HG02571 (cell line): ENCODE results near the gene ARID1B.

ENCODE experiments used
- ATAC-seq: cut with Tn5 transposase; IDR thresholded peaks from one replicate; pipeline ENCODE4 v1.9.1; 2021; ENCODE audit warnings: mild to moderate bottlenecking, moderate library complexity; ENCODE audit not compliant: unreplicated experiment

ARID1B gene

DNA sequence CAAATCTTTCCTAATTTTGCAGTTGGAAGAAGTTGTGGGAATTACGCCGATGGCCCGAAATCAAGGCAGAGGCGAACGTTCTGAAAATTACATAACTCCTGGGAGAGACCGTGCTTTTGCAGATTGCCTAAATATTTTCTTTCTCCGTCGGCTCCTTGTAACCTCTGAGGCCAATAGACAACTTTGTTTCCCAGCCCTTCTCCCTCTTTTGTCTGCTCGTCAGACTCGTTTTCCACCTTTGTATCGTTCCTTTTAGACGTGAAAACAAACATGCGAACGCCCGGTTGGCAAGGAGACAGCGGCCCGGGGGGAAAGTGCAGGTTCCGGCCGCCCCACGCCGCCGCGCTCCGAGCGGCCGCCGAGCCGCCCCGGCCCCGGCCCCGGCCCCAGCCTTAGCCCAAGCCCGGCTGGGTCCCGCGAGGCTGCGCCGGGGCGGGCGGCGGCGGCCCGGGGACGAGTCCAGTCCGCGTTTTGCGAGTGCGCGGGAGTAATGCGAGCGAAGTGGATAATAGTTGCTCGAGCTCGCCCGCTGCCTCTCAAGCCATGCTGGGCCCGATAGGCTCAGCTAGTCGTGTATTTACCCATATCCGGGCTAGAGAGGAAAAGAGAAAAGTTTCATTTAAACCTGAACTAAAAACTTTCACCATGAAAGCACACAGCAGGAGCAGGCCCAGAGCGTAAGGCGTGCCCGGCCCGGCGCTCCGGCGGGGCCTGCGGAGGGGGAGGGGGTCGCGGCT lies at the start of gene ARID1B:
TSS of gene ARID1B (plus strand) at position 539 of the 737 bp plus-strand sequence. CDS start 303 bp downstream, outside the sequence.
- ATAC-seq: peak; percentile 43

DNA sequence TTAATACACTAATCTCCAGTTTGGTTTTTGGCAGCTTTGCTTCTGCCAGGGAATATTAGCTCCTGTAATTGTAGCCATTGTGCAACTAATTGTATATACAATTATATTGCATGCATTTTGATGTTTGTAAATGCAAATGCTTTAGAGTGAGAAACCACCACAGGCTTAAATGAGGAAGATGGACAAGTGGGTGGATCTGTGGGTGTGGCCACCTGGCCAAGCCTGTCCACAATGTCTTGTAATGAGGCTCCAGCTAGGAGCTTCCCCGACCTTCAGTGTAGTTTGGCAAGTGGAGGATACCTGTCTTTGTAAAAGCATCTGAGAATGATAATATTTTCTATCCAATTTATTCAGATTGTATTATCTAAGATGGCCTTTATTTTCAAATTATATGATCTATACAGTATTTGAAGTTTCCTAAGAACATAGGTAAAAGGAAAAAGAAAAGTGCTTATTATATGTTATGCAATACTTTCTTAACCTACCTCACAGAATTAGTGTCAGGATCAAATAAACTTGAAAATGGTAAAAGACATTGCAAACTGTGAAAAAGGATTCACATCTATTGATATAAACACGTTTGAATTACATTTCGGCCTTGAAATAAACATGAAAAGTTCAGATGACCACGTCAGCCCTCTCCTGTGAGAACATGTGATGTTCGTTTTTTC lies 49.3 kb upstream of the ARID1B start:
- no peak for ATAC-seq

- no peak for ATAC-seq
Observed at GRCh38 chr6:156729248-156729647, 47.9 kb upstream of the ARID1B start.

DNA sequence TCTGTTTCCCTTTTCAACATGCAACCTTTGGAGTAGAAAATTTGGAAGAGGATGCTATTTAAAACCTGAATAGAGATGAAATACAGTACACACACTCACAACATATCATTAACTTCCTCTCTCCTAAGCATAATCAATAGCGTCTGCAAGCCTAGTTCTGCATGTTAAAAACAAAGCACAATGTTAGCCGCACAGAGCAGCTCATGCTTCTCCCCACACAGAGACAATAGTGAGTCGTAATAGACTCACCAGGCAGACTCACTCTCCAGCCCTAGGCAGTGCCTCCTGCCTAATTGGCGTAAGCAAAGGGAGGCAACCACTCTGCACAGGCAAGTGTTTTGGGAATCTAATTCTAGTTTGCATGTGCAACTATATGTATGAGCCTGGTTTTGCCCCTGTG lies 45.8 kb upstream of the ARID1B start:
- no peak for ATAC-seq

- no peak for ATAC-seq
Observed at GRCh38 chr6:156735751-156736150, 41.4 kb upstream of the ARID1B start.

DNA sequence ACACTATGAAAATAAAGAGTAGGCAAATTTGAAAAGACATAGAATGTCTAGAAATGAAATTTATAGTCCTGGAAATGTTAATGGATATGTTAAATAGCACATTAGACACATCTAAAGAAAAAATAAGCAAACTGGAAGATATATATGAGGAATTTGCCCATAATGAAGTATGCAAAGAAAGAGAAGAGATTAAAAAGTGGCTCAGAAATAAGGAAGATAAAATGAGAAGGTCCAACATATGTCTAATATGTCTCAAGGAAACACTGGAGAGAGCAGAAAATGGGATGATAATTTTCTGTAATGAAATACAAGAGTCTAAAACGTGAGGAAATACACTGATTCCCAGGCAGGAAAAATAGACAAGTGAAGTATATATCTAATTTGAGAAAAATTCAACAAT lies 36.6 kb upstream of the ARID1B start:
- ATAC-seq: no peak

DNA sequence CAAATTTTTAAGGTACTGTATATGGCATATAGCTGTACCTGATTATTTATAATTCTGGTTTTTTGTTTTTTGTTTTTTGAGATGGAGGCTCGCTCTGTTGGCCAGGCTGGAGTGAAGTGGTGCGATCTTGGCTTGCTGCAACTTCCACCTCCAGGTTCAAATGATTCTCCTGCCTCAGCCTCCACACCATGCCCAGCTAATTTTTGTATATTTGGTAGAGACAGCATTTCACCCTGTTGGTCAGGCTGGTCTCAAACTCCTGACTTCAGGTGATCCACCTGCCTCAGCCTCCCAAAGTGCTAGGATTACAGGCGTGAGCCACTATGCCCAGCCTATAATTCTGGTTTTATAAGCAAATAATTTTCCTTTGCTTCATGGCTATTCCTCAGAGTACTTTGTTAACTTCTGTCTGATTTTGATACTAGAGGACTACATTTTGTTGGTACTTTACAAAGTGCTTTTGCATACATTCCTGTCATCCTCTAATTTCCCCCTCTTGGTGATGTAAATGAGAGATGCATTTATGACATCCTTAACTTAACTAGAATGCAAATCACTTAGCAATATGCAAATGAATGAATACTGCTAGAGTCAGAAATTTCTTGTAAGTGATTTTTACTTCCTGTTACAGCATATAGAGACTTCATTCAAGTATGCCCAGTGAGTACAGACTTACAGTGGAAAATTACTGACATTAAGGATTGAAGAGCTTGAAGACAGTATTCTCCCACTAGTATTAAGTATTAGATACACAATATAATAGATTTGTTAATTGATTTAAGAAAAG lies 35.7 kb upstream of the ARID1B start:
- ATAC-seq: no peak

GRCh38 chr6:156747715-156748114 lies 29.5 kb upstream of the ARID1B start:
- ATAC-seq: no peak

DNA sequence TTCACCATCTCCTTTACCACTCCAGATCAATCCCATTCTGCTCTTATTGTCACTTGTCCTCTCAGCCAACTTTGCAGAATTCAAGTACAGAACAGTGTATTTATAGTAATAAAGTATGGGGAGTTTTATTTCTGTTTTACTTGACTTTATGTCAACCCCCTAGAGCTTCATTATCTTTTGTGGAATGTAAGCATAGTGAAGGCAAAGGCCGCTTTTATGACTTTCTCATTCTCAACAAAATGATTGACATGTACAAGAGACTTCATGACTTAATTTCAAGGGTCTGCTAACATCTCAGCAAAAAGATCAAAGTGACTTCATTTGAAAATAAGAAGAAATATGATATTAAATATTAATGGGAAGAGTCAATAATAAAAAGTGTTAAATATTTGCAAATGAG lies 28.7 kb upstream of the ARID1B start:
- no peak for ATAC-seq

- peak; percentile 56 for ATAC-seq
Observed at GRCh38 chr6:156752666-156753301, 24.4 kb upstream of the ARID1B start.

DNA sequence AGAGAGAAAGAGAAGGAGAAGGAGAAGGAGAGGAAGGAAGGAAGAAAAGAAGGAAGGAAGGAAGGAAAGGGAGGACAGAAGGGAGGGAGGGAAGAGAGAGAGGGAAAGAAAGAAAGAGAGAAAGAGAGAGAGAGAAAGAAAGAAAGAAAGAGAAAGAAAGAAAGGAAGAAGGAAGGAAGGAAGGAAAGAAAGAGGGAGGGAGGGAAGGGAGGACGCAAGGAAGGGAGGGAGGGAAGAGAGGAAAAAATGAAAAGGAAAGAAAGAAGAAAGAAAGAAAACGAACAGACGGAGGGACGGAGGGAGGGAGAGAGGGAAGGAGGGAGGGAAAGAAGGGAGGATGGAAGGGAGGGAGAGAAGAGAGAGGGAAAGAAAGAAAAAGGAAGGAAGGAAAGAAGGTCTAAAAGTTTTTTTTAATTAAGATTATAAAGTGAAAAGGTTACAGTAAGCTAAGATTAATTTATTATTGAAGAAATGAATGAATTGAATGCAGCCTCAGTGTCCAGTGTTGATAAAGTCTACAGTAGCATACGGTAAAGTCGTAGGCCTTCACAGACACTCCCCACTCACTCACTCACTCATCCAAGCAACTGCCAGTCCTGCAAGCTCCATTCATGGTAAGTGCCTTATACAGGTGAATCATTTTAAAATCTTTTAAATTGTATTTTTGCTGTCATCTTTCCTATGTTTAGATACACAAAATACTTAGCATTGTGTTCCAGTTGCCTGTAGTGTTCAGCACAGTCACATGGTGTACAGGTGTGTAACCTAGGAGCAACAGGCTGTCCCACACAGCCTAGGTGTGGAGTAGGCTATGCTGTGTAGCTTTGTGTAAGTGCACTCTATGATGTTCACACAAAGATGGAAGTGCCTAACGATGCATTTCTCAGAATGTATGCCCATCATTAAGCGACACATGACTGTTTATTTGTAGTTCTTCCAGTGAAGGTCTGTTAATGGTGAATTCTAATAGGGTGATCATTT lies 20.3 kb upstream of the ARID1B start:
- ATAC-seq: no peak

DNA sequence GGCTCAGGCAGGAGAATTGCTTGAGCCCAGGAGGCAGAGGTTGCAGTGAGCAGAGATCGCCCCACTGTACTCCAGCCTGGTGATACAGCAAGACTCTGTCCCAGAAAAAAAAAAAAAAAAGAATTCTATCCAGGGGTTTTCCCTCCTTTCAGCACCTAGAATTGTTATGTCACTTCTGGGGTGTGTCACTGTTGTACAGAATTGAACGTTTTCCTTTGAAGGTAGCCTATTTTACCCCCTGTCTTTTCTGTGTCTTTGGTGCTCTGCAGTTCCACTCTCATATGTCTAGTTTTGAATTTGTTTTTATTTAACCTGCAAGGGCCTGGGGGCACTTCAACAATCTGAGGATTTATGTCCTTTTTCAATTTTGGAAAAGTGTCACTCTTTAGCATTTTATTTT lies 19.3 kb upstream of the ARID1B start:
- ATAC-seq: no peak

DNA sequence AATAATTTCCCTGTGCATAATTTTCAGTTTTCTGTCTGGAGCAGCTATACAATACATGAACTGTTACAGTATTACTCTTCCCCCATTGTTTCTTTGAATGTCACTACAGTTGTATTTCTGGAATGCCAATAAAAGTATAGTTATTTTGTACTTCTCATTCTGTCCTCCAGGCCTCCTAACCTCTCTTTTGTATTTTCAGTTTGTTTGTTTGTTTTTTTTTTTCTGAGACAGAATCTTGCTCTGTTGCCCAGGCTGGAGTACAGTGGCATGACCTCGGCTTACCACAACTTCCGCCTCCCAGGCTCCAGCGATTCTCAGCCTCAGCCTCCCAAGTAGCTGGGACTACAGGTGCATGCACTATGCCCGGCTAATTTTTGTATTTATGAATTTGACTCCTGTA lies 16.8 kb upstream of the ARID1B start:
- no peak for ATAC-seq

GRCh38 chr6:156762547-156762946 lies 14.6 kb upstream of the ARID1B start:
- no peak for ATAC-seq

DNA sequence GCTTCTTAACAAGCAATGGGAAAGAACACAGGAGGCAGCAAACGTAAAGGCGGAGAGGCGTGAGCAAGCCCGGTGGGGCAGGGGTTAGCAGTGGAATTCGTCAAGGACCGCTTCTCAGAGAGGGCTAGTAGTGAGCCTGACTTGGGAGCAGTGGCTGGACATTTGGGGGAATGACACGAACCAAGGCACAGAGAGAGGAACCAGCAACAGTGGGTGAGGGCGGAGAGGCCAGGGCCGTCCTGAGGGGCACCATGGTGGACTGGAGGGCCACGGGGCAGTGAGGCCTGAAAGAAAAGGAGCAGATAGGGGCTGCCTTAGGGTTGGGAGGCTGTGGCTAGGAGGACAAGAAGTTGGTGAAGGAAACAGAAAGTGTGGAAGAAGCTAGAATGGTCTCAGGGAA lies 12.1 kb upstream of the ARID1B start:
- no peak for ATAC-seq

GRCh38 chr6:156767603-156768467 lies 9.3 kb upstream of the ARID1B start:
- ATAC-seq: peak; percentile 86

- no peak for ATAC-seq
Observed at GRCh38 chr6:156771047-156771446, 6.1 kb upstream of the ARID1B start.

DNA sequence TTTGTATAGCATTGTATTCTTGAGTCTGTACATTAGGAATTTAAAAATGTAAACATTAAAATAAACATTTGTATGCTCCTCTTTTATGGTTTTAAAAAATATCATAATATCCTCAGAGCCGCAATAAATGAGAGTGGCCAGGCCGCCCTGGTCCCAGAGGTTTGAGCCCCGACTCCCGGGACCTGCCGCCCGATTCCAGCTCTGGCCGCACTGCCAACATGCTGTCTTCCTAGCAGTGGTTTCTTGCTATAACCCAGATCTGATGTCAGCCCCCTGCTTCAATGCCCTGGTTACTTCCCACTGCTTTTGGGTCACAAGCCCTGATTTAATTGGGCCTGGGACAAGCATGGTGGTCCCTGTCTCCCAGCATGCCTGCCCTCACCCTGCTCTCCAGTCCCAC lies 5.4 kb upstream of the ARID1B start:
- ATAC-seq: no peak

GRCh38 chr6:156773476-156773875 lies 3.7 kb upstream of the ARID1B start:
- no peak for ATAC-seq
